ENCODE measurements around the gene PAWR. TPM values are rescaled to one million over a fixed set of nuclear protein-coding genes. Genes with fewer than 3 reads are reported as not detected.

PAWR gene
- total and polyA plus RNA-seq, 9 donors, result 26.4 to 125 (median 72.8) TPM

GRCh38 chr12:79707830-79708229 lies 17.1 kb upstream of the PAWR start:
- H3K9me3 ChIP-seq, result no peaks in the 10 kb centered on the region

GRCh38 chr12:79706676-79707075 lies 15.9 kb upstream of the PAWR start:
- Histone ChIP-seq H3K4me3 (no peak overlapping the region), H3K27me3 (no peaks in the 10 kb centered on the region), H3K36me3 (no peaks in the 10 kb centered on the region), H3K9me3 (no peaks in the 10 kb centered on the region), H3K4me1 (ENCODE audit: insufficient read depth) (no peaks in the 10 kb centered on the region), H3K27ac (no peak overlapping the region)
- WGBS, 3 donors, result 61 to 70% (median 65%) methylated on average over 3 of the region's 3 CpGs
- intact Hi-C loops (cut with DNase I), result no loop called here
- no peak for DNase-seq
- TF ChIP-seq CTCF (IDR thresholded peaks at IDR 0.05), result no peak

More at GRCh38 chr12:79707830-79708229, 17.1 kb upstream of the PAWR start:
- 84 to 93% (median 93%) methylated on average over 3 of the region's 3 CpGs for WGBS, 3 donors
- no peaks in the 10 kb centered on the region for H3K4me1 ChIP-seq (ENCODE audit: insufficient read depth)
- H3K27me3 ChIP-seq, result no peaks in the 10 kb centered on the region
- intact Hi-C loops (cut with DNase I), result no loop called here
- DNase-seq, result no peak
- no peak overlapping the region for H3K4me3 ChIP-seq
- H3K36me3 ChIP-seq, result no peaks in the 10 kb centered on the region
- H3K27ac ChIP-seq, result no peak overlapping the region
- TF ChIP-seq CTCF (IDR thresholded peaks at IDR 0.05), result no peak
- TF ChIP-seq EP300 (IDR thresholded peaks at IDR 0.05), result no peak
- TF ChIP-seq POLR2A (IDR thresholded peaks at IDR 0.05), result no peak

- no peaks in the 10 kb centered on the region for H3K9me3 ChIP-seq
Measured at GRCh38 chr12:79706156-79706555, 15.4 kb upstream of the PAWR start.

GRCh38 chr12:79698966-79699365 lies 8.2 kb upstream of the PAWR start:
- no peaks in the 10 kb centered on the region for H3K4me1 ChIP-seq (ENCODE audit: insufficient read depth)
- H3K36me3 ChIP-seq, result no peaks in the 10 kb centered on the region
- no peak overlapping the region for H3K27ac ChIP-seq
- H3K27me3 ChIP-seq, result no peaks in the 10 kb centered on the region
- intact Hi-C loops (cut with DNase I), result loop anchor here in 1 of 4 donors (10.0 kb wide), 1 partner anchor 274 kb away; no protein-coding TSS in a partner anchor
- WGBS, 3 donors, result 96 to 98% (median 97%) methylated on average over 3 of the region's 3 CpGs
- TF ChIP-seq POLR2A (IDR thresholded peaks at IDR 0.05) (no peak), EP300 (IDR thresholded peaks at IDR 0.05) (no peak), CTCF (IDR thresholded peaks at IDR 0.05) (no peak)
- H3K4me3 ChIP-seq, result no peak overlapping the region
- DNase-seq, result no peak
- H3K9me3 ChIP-seq, result no peaks in the 10 kb centered on the region

More at GRCh38 chr12:79706156-79706555, 15.4 kb upstream of the PAWR start:
- no peak for DNase-seq
- Histone ChIP-seq H3K36me3 (no peaks in the 10 kb centered on the region), H3K4me3 (no peak overlapping the region), H3K27ac (no peak overlapping the region), H3K4me1 (ENCODE audit: insufficient read depth) (no peaks in the 10 kb centered on the region), H3K27me3 (no peaks in the 10 kb centered on the region)
- TF ChIP-seq CTCF (IDR thresholded peaks at IDR 0.05), result no peak
- TF ChIP-seq EP300 (IDR thresholded peaks at IDR 0.05), result no peak
- intact Hi-C loops (cut with DNase I), result no loop called here

- no peak for TF ChIP-seq POLR2A (IDR thresholded peaks at IDR 0.05)
- TF ChIP-seq CTCF (IDR thresholded peaks at IDR 0.05), result no peak
- no peak for TF ChIP-seq EP300 (IDR thresholded peaks at IDR 0.05)
- no peak overlapping the region for H3K4me3 ChIP-seq
- no peaks in the 10 kb centered on the region for H3K4me1 ChIP-seq (ENCODE audit: insufficient read depth)
- intact Hi-C loops (cut with DNase I), result loop anchor here in 1 of 4 donors (10.0 kb wide), 1 partner anchor 272 kb away; no protein-coding TSS in a partner anchor
- DNase-seq, result no peak
- no peaks in the 10 kb centered on the region for H3K36me3 ChIP-seq
- H3K27ac ChIP-seq, result no peak overlapping the region
- no peaks in the 10 kb centered on the region for H3K9me3 ChIP-seq
- WGBS, 3 donors, result 88 to 97% (median 93%) methylated on average over 3 of the region's 3 CpGs
- no peaks in the 10 kb centered on the region for H3K27me3 ChIP-seq
Measured at GRCh38 chr12:79696416-79696815, 5.7 kb upstream of the PAWR start.
